HCT116 (cell line): ENCODE data around the gene IL22RA2. TPM values are rescaled to one million over a fixed set of nuclear protein-coding genes. Genes with fewer than 3 reads are reported as not detected.

ENCODE experiments used
- ATAC-seq: fragments of 200-7000 bp; cut with Tn5 transposase; 2 replicates; pipeline ENCODE4 v1.9.1; 2020; ENCODE audit warnings: mild to moderate bottlenecking, moderate library complexity
- Bru-seq: library from RNA; stranded (reverse); fragments of 400-500 nt; gene quantifications from one replicate; lab custom pipeline; 2021; lab: Mats Ljungman, UMichigan
- BruChase-seq, 2 experiments: library from RNA; stranded (reverse); fragments of 400-500 nt; gene quantifications; one replicate each; lab custom pipeline; 2021; lab: Mats Ljungman, UMichigan
- BruUV-seq: library from RNA; stranded (reverse); fragments of 400-500 nt; replicated peaks from 2 replicates; lab custom pipeline; 2021; lab: Mats Ljungman, UMichigan
- CTCF ChIA-PET: fragments of 300-600 bp; sonication (Branson Sonifier 250); formaldehyde crosslinking; loops from one replicate; lab custom pipeline; 2021; ENCODE audit warnings: antibody characterized with exemption; lab: Charles Lee
- POLR2A ChIA-PET: fragments of 300-600, 350-600 bp; sonication (Branson Sonifier 250); formaldehyde crosslinking; loops from one replicate; lab custom pipeline; 2021; ENCODE audit warnings: antibody characterized with exemption; lab: Charles Lee
- RAD21 ChIA-PET, 2 experiments: fragments of 300-600 bp; sonication (Branson Sonifier 250); formaldehyde crosslinking; loops; one replicate each; lab custom pipeline; 2023; ENCODE audit warnings: low total read pairs in 2 of 2; ENCODE audit not compliant: uncharacterized antibody in 2 of 2, unreplicated experiment in 2 of 2, low non-redundant PET in 1 of 2; lab: Charles Lee
- DNase-seq: peaks from one replicate; pipeline ENCODE4 v3.0.0-alpha.2; 2010; ENCODE audit warnings: low read depth, low spot score
- H2AFZ ChIP-seq: fragments of 200-600 bp; shearing (Covaris generic), sonication (generic); 2 replicates; pipeline ENCODE4 v1.6.1; 2017; ENCODE audit warnings: low read depth, mixed run types, mixed read lengths, antibody characterized with exemption, low read length; ENCODE audit not compliant: poor library complexity, severe bottlenecking
- H3K27ac ChIP-seq: 2 replicates; pipeline ENCODE4 v1.5.1; 2012; ENCODE audit warnings: low read depth, low read length
- H3K27me3 ChIP-seq: fragments of 200-600 bp; sonication (generic); 2 replicates; pipeline ENCODE4 v1.6.1; 2016; ENCODE audit warnings: mixed run types, low read length, mixed read lengths; ENCODE audit not compliant: insufficient read depth
- H3K36me3 ChIP-seq, 2 experiments: fragments of 200-500 bp in 1 of 2; fragments of 200-600 bp in 1 of 2; sonication (Bioruptor generic) in 1 of 2; sonication (generic) in 1 of 2; 2 replicates each; pipeline versions ENCODE4 v1.5.1 to v1.6.1; 2014 to 2016; ENCODE audit warnings: low read length in 2 of 2, inconsistent platforms in 1 of 2, mixed read lengths in 1 of 2, mixed run types in 1 of 2; ENCODE audit not compliant: insufficient read depth in 2 of 2, control insufficient read depth in 1 of 2
- H3K4me1 ChIP-seq, 2 experiments: fragments of 200-600 bp in 1 of 2; sonication (generic) in 1 of 2; 2 replicates each; pipeline versions ENCODE4 v1.5.1 to v1.6.1; 2012 to 2017; ENCODE audit warnings: low read length in 2 of 2, inconsistent platforms in 1 of 2, mild to moderate bottlenecking in 1 of 2, mixed read lengths in 1 of 2, mixed run types in 1 of 2, moderate library complexity in 1 of 2; ENCODE audit not compliant: insufficient read depth in 2 of 2, control insufficient read depth in 1 of 2
- H3K4me2 ChIP-seq: fragments of 200-600 bp; sonication (generic); 2 replicates; pipeline ENCODE4 v1.6.1; 2017; ENCODE audit warnings: mixed run types, low read length, mixed read lengths
- H3K4me3 ChIP-seq, 2 experiments: fragments of 200-600 bp in 1 of 2; sonication (generic) in 1 of 2; replicated peaks in 1 of 2; 2 replicates each; pipeline ENCODE4 v1.5.1; 2011 to 2016; ENCODE audit warnings: low read length in 2 of 2, control low read depth in 1 of 2, low read depth in 1 of 2, mild to moderate bottlenecking in 1 of 2, mixed read lengths in 1 of 2, mixed run types in 1 of 2
- H3K79me2 ChIP-seq: fragments of 200-600 bp; sonication (generic); 2 replicates; pipeline ENCODE4 v1.6.1; 2017; ENCODE audit warnings: mild to moderate bottlenecking, mixed run types, low read length, moderate library complexity, mixed read lengths; ENCODE audit not compliant: insufficient read depth
- H3K9ac ChIP-seq: fragments of 200-600 bp; sonication (generic); 2 replicates; pipeline ENCODE4 v1.6.1; 2016; ENCODE audit warnings: low read length, mixed read lengths
- H3K9me2 ChIP-seq: fragments of 200-600 bp; sonication (generic), shearing (Covaris generic); 2 replicates; pipeline ENCODE4 v1.6.1; 2017; ENCODE audit warnings: mixed run types, mild to moderate bottlenecking, moderate library complexity; ENCODE audit not compliant: insufficient read depth
- H3K9me3 ChIP-seq, 2 experiments: fragments of 200-500 bp in 1 of 2; fragments of 200-600 bp in 1 of 2; sonication (Bioruptor generic) in 1 of 2; sonication (generic) in 1 of 2; 2 replicates each; pipeline ENCODE4 v1.6.1; 2014 to 2017; ENCODE audit warnings: low read length in 2 of 2, mixed read lengths in 2 of 2, inconsistent platforms in 1 of 2, low read depth in 1 of 2, mild to moderate bottlenecking in 1 of 2, mixed run types in 1 of 2, moderate library complexity in 1 of 2; ENCODE audit not compliant: control insufficient read depth in 1 of 2, insufficient read depth in 1 of 2
- H4K20me1 ChIP-seq: fragments of 200-600 bp; sonication (generic), shearing (Covaris generic); 2 replicates; pipeline ENCODE4 v1.6.1; 2017; ENCODE audit warnings: mixed run types, mild to moderate bottlenecking, moderate library complexity; ENCODE audit not compliant: insufficient read depth
- ELF1 ChIP-seq: IDR thresholded peaks from 2 replicates; pipeline ENCODE4 v1.6.1; 2012; ENCODE audit warnings: low read depth, borderline replicate concordance
- EZH2 ChIP-seq: fragments of 200-600 bp; sonication (generic); IDR thresholded peaks from 2 replicates; pipeline ENCODE4 v1.6.1; 2017; ENCODE audit warnings: antibody characterized with exemption, mixed run types
- REST ChIP-seq: IDR thresholded peaks from 2 replicates; pipeline ENCODE4 v1.6.1; 2012; ENCODE audit warnings: low read depth
- SIN3A ChIP-seq: IDR thresholded peaks from 2 replicates; pipeline ENCODE4 v1.6.1; 2012; ENCODE audit warnings: low read depth
- ZFX ChIP-seq: fragments of 450-650 bp; IDR thresholded peaks from 2 replicates; pipeline ENCODE4 v1.6.1; 2017
- intact Hi-C: fragments of 100-400 bp; cut with micrococcal nuclease; formaldehyde crosslinking; loops from 2 replicates; pipeline ENCODE4 v1.10.0; 2022
- long read RNA-seq: library from polyadenylated mRNA; unstranded; transcript quantifications from one replicate; pipeline ENCODE4 v2.0.0, GENCODE V29; 2021; ENCODE audit not compliant: unreplicated experiment
- polyA plus RNA-seq: library from polyadenylated mRNA; unstranded; fragments of >200 nt; gene quantifications from 2 replicates; pipeline ENCODE4 v1.2.1, GENCODE V29; 2012; ENCODE audit warnings: missing spikeins
- total RNA-seq: library from RNA; stranded (reverse); gene quantifications from one replicate; pipeline ENCODE4 v1.2.1, GENCODE V29; 2021; ENCODE audit not compliant: unreplicated experiment
- TF ChIP-seq, protein P1 (sequence below): IDR thresholded peaks from 2 replicates; pipeline ENCODE4 v1.6.1; 2012

The IL22RA2 gene, protein sequence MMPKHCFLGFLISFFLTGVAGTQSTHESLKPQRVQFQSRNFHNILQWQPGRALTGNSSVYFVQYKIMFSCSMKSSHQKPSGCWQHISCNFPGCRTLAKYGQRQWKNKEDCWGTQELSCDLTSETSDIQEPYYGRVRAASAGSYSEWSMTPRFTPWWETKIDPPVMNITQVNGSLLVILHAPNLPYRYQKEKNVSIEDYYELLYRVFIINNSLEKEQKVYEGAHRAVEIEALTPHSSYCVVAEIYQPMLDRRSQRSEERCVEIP
- total RNA-seq: not detected
- polyA plus RNA-seq: not detected in 2 replicates
- not detected for Bru-seq, nascent RNA
- BruChase-seq, experiment 1, labeled RNA remaining after a 6-hour chase: not detected
- not detected for BruChase-seq, experiment 2, labeled RNA remaining after a 2-hour chase
- long read RNA-seq: 0 reads

GRCh38 chr6:137173501-137173900, at the start of gene IL22RA2:
TSS of gene IL22RA2 (minus strand) at chr6:137173644. CDS start at chr6:137161749, 11,895 bp downstream.
- DNase-seq: no peak
- Histone ChIP-seq H3K79me2 (no peaks in the 10 kb centered on the region), H3K9me3 (no peaks in the 10 kb centered on the region), H3K27me3 (no peaks in the 10 kb centered on the region), H3K4me1 (no peaks in the 10 kb centered on the region), H2AFZ (no peak within 1 kb of the TSS), H3K4me2 (no peak within 1 kb of the TSS), H4K20me1 (no peaks in the 10 kb centered on the region), H3K9me2 (no peaks in the 10 kb centered on the region), H3K4me3 (no peak within 1 kb of the TSS), H3K27ac (no peak within 1 kb of the TSS), H3K36me3 (no peaks in the 10 kb centered on the region), H3K9ac (no peak within 1 kb of the TSS)
- RAD21 ChIA-PET: no interaction called here
- TF ChIP-seq, protein P1, sequence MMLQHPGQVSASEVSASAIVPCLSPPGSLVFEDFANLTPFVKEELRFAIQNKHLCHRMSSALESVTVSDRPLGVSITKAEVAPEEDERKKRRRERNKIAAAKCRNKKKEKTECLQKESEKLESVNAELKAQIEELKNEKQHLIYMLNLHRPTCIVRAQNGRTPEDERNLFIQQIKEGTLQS: no peak
- TF ChIP-seq EZH2 (no peak), ELF1 (no peak), SIN3A (no peak), REST (no peak), ZFX (no peak)
- no peak for ATAC-seq
- POLR2A ChIA-PET: no interaction called here
- CTCF ChIA-PET: interaction anchor here (0.8 kb wide), 1 partner anchor 8 kb away, joined by 3 read pairs; no protein-coding TSS in a partner anchor
- BruUV-seq: no TSS peak
- intact Hi-C loops: no loop called here
